GM19238 (cell line): Measurements from ENCODE around the gene ZNF182.
"Not testable (repeated sequence)": the region's sequence is repeated elsewhere in the genome, so short reads cannot be mapped to it uniquely, and the experiment has no call there.

Source experiments
- DNase-seq: peaks from one replicate; pipeline ENCODE4 v3.0.0; 2011; ENCODE audit warnings: low spot score; ENCODE audit not compliant: insufficient read length

The ZNF182 gene

GRCh38 chrX:48002319-48002718 lies 1.5 kb downstream of the ZNF182 start:
- DNase-seq = no peak

GRCh38 chrX:48001260-48001659 lies 2.5 kb downstream of the ZNF182 start:
- no peak for DNase-seq

GRCh38 chrX:47992669-47993068 lies 11.1 kb downstream of the ZNF182 start:
- no peak for DNase-seq

- DNase-seq = no peak
These were observed 11.8 kb downstream of the ZNF182 start for GRCh38 chrX:47992095-47992380.

- DNase-seq = no peak
These were observed 12.3 kb downstream of the ZNF182 start for GRCh38 chrX:47991263-47992094.

GRCh38 chrX:47976254-47977151 lies 27.3 kb downstream of the ZNF182 start:
- DNase-seq = no peak

GRCh38 chrX:47973235-47973634 lies 30.6 kb downstream of the ZNF182 start:
- DNase-seq = no peak

GRCh38 chrX:47965526-47965925 lies 38.3 kb downstream of the ZNF182 start:
- DNase-seq = not testable (repeated sequence)

- not testable (repeated sequence) for DNase-seq
These were observed 42.0 kb downstream of the ZNF182 start for GRCh38 chrX:47961830-47962229.

GRCh38 chrX:47960406-47960805 lies 43.4 kb downstream of the ZNF182 start:
- no peak for DNase-seq

- DNase-seq = no peak
These were observed 44.9 kb downstream of the ZNF182 start for GRCh38 chrX:47958761-47959342.

- not testable (repeated sequence) for DNase-seq
These were observed 45.6 kb downstream of the ZNF182 start for GRCh38 chrX:47958206-47958605.

GRCh38 chrX:47956016-47956415 lies 47.8 kb downstream of the ZNF182 start:
- no peak for DNase-seq

GRCh38 chrX:47955295-47955694 lies 48.5 kb downstream of the ZNF182 start:
- DNase-seq = not testable (repeated sequence)

- no peak for DNase-seq
These were observed 62.4 kb downstream of the ZNF182 start for GRCh38 chrX:47941423-47941822.

- DNase-seq = no peak
These were observed 63.3 kb downstream of the ZNF182 start for GRCh38 chrX:47940448-47940847.

- no peak for DNase-seq
These were observed 66.9 kb downstream of the ZNF182 start for GRCh38 chrX:47936940-47937317.

GRCh38 chrX:47936224-47936939 lies 67.4 kb downstream of the ZNF182 start:
- DNase-seq = no peak

- DNase-seq = no peak
These were observed 69.8 kb downstream of the ZNF182 start for GRCh38 chrX:47933946-47934345.

GRCh38 chrX:47931970-47932369 lies 71.8 kb downstream of the ZNF182 start:
- not testable (repeated sequence) for DNase-seq

GRCh38 chrX:47927212-47927611 lies 76.6 kb downstream of the ZNF182 start:
- DNase-seq = no peak
